ENCODE results near the gene NSG1. TPM values are rescaled to one million over a fixed set of nuclear protein-coding genes. Genes with fewer than 3 reads are reported as not detected.

The NSG1 gene
- total and polyA plus RNA-seq, 2 of the 4 experiments (the other 2 are of a cell fraction), result 0.72 to 1.6 TPM

GRCh38 chr4:4338210-4339001 lies 48.5 kb upstream of the NSG1 start:
- H2BK20ac ChIP-seq (ENCODE audit: low read depth, low read length), result no peak overlapping the region
- H3K14ac ChIP-seq (replicated peaks; ENCODE audit: low read depth, low read length), result no peak overlapping the region
- 0 out of 2 replicates have a peak, but pooled peaks cover 3% of the 10 kb centered on the region for H3K9me1 ChIP-seq (ENCODE audit: insufficient read depth, low read length)
- no peak overlapping the region for H3K4me2 ChIP-seq (ENCODE audit: low read depth, low read length)
- H3K79me1 ChIP-seq (ENCODE audit: low read depth in 1 of 2, low read length in 2 of 2), result no peaks in the 10 kb centered on the region
- POLR2A ChIA-PET (ENCODE audit: unreplicated experiment), result interaction anchor here (0.5 kb wide), 1 partner anchor 58 kb away, joined by 3 read pairs; no protein-coding TSS in a partner anchor
- in situ Hi-C loops (cut with MboI; ENCODE audit: low sequenced_read_pairs), result no loop called here
- BruUV-seq (replicated peaks), result no TSS peak
- H3K18ac ChIP-seq (ENCODE audit: low read depth, low read length), result no peak overlapping the region
- H4K5ac ChIP-seq (ENCODE audit: low read depth, low read length), result no peak overlapping the region
- H3K9me3 ChIP-seq (ENCODE audit: control insufficient read depth, insufficient read depth, low read length), result no peaks in the 10 kb centered on the region
- peaks cover 2% of the 10 kb centered on the region; the same call in 1 of the 2 replicates for H4K20me1 ChIP-seq (ENCODE audit: insufficient read depth, low read length)
- H4K8ac ChIP-seq (ENCODE audit: low read depth in 2 of 2, low read length in 2 of 2), result no peak overlapping the region
- dilution Hi-C loops (cut with HindIII; ENCODE audit: low sequenced_read_pairs, unreplicated experiment), result no loop called here
- no peaks in the 10 kb centered on the region for H3K4me1 ChIP-seq (ENCODE audit: control insufficient read depth, insufficient read depth, low read length)
- no peak overlapping the region for H2BK120ac ChIP-seq (ENCODE audit: low read depth, low read length)
- H3K36me3 ChIP-seq (ENCODE audit: control insufficient read depth, insufficient read depth, low read length), result no peaks in the 10 kb centered on the region
- peaks cover 29% of the 10 kb centered on the region for H3K27me3 ChIP-seq (ENCODE audit: control insufficient read depth, insufficient read depth, low read length)
- H2AK5ac ChIP-seq (ENCODE audit: low read depth, low read length), result no peak overlapping the region
- no peak overlapping the region for H3K27ac ChIP-seq (ENCODE audit: insufficient read depth, low read length)
- no peak overlapping the region for H3K4ac ChIP-seq (ENCODE audit: low read depth, low read length)
- intact Hi-C loops (cut with micrococcal nuclease), result no loop called here
- no peak overlapping the region for H2AK9ac ChIP-seq (replicated peaks; ENCODE audit: low read depth, low read length, poor library complexity)
- no peak overlapping the region for H2BK15ac ChIP-seq (ENCODE audit: low read depth, low read length)
- H3K23ac ChIP-seq (ENCODE audit: low read depth, low read length), result no peak overlapping the region
- no peak overlapping the region for H2AFZ ChIP-seq (replicated peaks; ENCODE audit: low read length, poor library complexity)
- no peak overlapping the region for H3K56ac ChIP-seq (ENCODE audit: extremely low read depth, insufficient read depth, low read length)
- H3K4me3 ChIP-seq (ENCODE audit: insufficient read depth, low read depth, low read length), result no peak overlapping the region
- no peak overlapping the region for H2BK5ac ChIP-seq (ENCODE audit: low read depth, low read length, poor library complexity, severe bottlenecking)
- TF ChIP-seq ELK1 (IDR thresholded peaks at IDR 0.05; ENCODE audit: borderline replicate concordance, low read depth, low read length), result no peak
- no peak for TF ChIP-seq MXI1 (IDR thresholded peaks at IDR 0.05; ENCODE audit: borderline replicate concordance, low read depth, low read length)
- TF ChIP-seq SMC3 (IDR thresholded peaks at IDR 0.05; ENCODE audit: low read depth, low read length), result no peak
- no peak for TF ChIP-seq CTCF (conservative IDR thresholded peaks at IDR 0.05; ENCODE audit: low read depth, low read length)
- TF ChIP-seq RCOR1 (IDR thresholded peaks at IDR 0.05; ENCODE audit: insufficient replicate concordance, low read length), result no peak
- no peak for TF ChIP-seq POLR2A (IDR thresholded peaks at IDR 0.05; ENCODE audit: low read depth, low read length)
- no peak for TF ChIP-seq MAZ (IDR thresholded peaks at IDR 0.05; ENCODE audit: borderline replicate concordance, low read depth, low read length)
- TF ChIP-seq CHD1 (IDR thresholded peaks at IDR 0.05; ENCODE audit: low read depth, low read length), result no peak
- TF ChIP-seq MAFK (IDR thresholded peaks at IDR 0.05; ENCODE audit: low read depth, low read length), result no peak
- TF ChIP-seq RFX5 (IDR thresholded peaks at IDR 0.05; ENCODE audit: low read depth, low read length), result no peak
- TF ChIP-seq BHLHE40 (IDR thresholded peaks at IDR 0.05; ENCODE audit: low read depth, low read length), result no peak
- no peak for TF ChIP-seq FOS (IDR thresholded peaks at IDR 0.05; ENCODE audit: low read depth, low read length)
- no peak for TF ChIP-seq NFE2L2 (IDR thresholded peaks at IDR 0.05; ENCODE audit: low read depth, low read length)
- TF ChIP-seq RAD21 (IDR thresholded peaks at IDR 0.05; ENCODE audit: low read length), result no peak
- no peak for TF ChIP-seq CEBPB (IDR thresholded peaks at IDR 0.05; ENCODE audit: low read depth, low read length)
- CTCF ChIA-PET, result interaction anchor here (0.8 kb wide), 1 partner anchor 87 kb away, joined by 3 read pairs; no protein-coding TSS in a partner anchor
- DNase-seq (no peak), ATAC-seq (ENCODE audit: low read depth) (no peak)
- no CpG with 5 or more reads among the region's 11 CpGs for WGBS, 2 experiments (ENCODE audit: extremely low coverage in 2 of 2, insufficient read length in 1 of 2)
- no peak overlapping the region for H3K9ac ChIP-seq (ENCODE audit: low read depth, low read length)
- H4K91ac ChIP-seq (ENCODE audit: insufficient read depth, low read depth, low read length), result no peak overlapping the region
